Neural cell (in vitro differentiated cells): Measurements from ENCODE around the gene SHROOM2. TPM values are rescaled to one million over a fixed set of nuclear protein-coding genes. Genes with fewer than 3 reads are reported as not detected.

ENCODE experiments used
- H2AFZ ChIP-seq: fragments of 200-600, 300-800 bp; sonication (generic), shearing (Covaris generic); 2 replicates; pipeline ENCODE4 v1.6.0; 2014; ENCODE audit warnings: low read depth, mild to moderate bottlenecking, antibody characterized with exemption, low read length, moderate library complexity
- H3F3A ChIP-seq: fragments of 200-600 bp; shearing (Covaris generic); 2 replicates; pipeline ENCODE4 v1.6.1; 2016; ENCODE audit warnings: mild to moderate bottlenecking, moderate library complexity, mixed read lengths, antibody characterized with exemption, low read length; ENCODE audit not compliant: insufficient read depth, poor library complexity, severe bottlenecking
- H3K27ac ChIP-seq: fragments of 200-600, 300-800 bp; sonication (generic), shearing (Covaris generic); 2 replicates; pipeline ENCODE4 v1.5.1; 2014; ENCODE audit warnings: mild to moderate bottlenecking, low read length, moderate library complexity
- H3K27me3 ChIP-seq: fragments of 300-800, 200-600 bp; sonication (generic), shearing (Covaris generic); 2 replicates; pipeline ENCODE4 v1.6.0; 2014; ENCODE audit warnings: mild to moderate bottlenecking, low read depth, low read length, moderate library complexity; ENCODE audit not compliant: insufficient read depth
- H3K36me3 ChIP-seq: fragments of 300-800, 200-600 bp; sonication (generic), shearing (Covaris generic); 2 replicates; pipeline ENCODE4 v1.5.1; 2014; ENCODE audit warnings: mild to moderate bottlenecking, antibody characterized with exemption, low read length, moderate library complexity; ENCODE audit not compliant: insufficient read depth
- H3K4me2 ChIP-seq: fragments of 300-800, 200-600 bp; sonication (generic), shearing (Covaris generic); 2 replicates; pipeline ENCODE4 v1.6.0; 2014; ENCODE audit warnings: mild to moderate bottlenecking, low read length
- H3K4me3 ChIP-seq: fragments of 300-800, 200-600 bp; sonication (generic), shearing (Covaris generic); 2 replicates; pipeline ENCODE4 v1.5.1; 2014; ENCODE audit warnings: mild to moderate bottlenecking, low read length, moderate library complexity
- H3K79me2 ChIP-seq: fragments of 200-600 bp; shearing (Covaris generic); replicated peaks from 2 replicates; pipeline ENCODE4 v1.6.0; 2014; ENCODE audit warnings: mild to moderate bottlenecking, low read length, moderate library complexity; ENCODE audit not compliant: insufficient read depth
- H3K9ac ChIP-seq: fragments of 300-800, 200-600 bp; sonication (generic), shearing (Covaris generic); 2 replicates; pipeline ENCODE4 v1.6.1; 2016; ENCODE audit warnings: mild to moderate bottlenecking, low read length, mixed read lengths
- H3K9me2 ChIP-seq: fragments of 200-600 bp; shearing (Covaris generic); 2 replicates; pipeline ENCODE4 v1.6.1; 2016; ENCODE audit warnings: mild to moderate bottlenecking, low read length, mixed read lengths; ENCODE audit not compliant: insufficient read depth
- H3K9me3 ChIP-seq: fragments of 200-600, 300-800 bp; sonication (generic), shearing (Covaris generic); 2 replicates; pipeline ENCODE4 v1.6.1; 2016; ENCODE audit warnings: mild to moderate bottlenecking, mixed run types, low read length, moderate library complexity, mixed read lengths
- H4K20me1 ChIP-seq: fragments of 200-600 bp; shearing (Covaris generic); 2 replicates; pipeline ENCODE4 v1.6.1; 2016; ENCODE audit warnings: mild to moderate bottlenecking, mixed run types; ENCODE audit not compliant: insufficient read depth
- CTCF ChIP-seq: fragments of 450-650 bp; IDR thresholded peaks from 2 replicates; pipeline ENCODE4 v1.5.1; 2014; ENCODE audit warnings: antibody characterized with exemption, mild to moderate bottlenecking, moderate library complexity; ENCODE audit not compliant: poor library complexity, severe bottlenecking
- EP300 ChIP-seq: fragments of 450-650 bp; conservative IDR thresholded peaks from 2 replicates; pipeline ENCODE4 v1.6.1; 2014; ENCODE audit warnings: antibody characterized with exemption, mild to moderate bottlenecking, moderate library complexity; ENCODE audit not compliant: poor library complexity, severe bottlenecking
- EZH2 ChIP-seq: fragments of 200-600, 300-800 bp; shearing (Covaris generic), sonication (generic); IDR thresholded peaks from 2 replicates; pipeline ENCODE4 v1.6.1; 2014; ENCODE audit warnings: antibody characterized with exemption, low read length, borderline replicate concordance, mild to moderate bottlenecking; ENCODE audit not compliant: insufficient read depth, poor library complexity, severe bottlenecking
- MXI1 ChIP-seq: fragments of 450-650 bp; conservative IDR thresholded peaks from 2 replicates; pipeline ENCODE4 v1.6.1; 2014; ENCODE audit warnings: antibody characterized with exemption, mild to moderate bottlenecking; ENCODE audit not compliant: poor library complexity, severe bottlenecking
- POLR2AphosphoS5 ChIP-seq: IDR thresholded peaks from 2 replicates; pipeline ENCODE4 v1.6.1; 2012
- RAD21 ChIP-seq: fragments of 450-650 bp; conservative IDR thresholded peaks from 2 replicates; pipeline ENCODE4 v1.6.1; 2014; ENCODE audit warnings: antibody characterized with exemption, mild to moderate bottlenecking, moderate library complexity
- SMC3 ChIP-seq: fragments of 450-650 bp; conservative IDR thresholded peaks from 2 replicates; pipeline ENCODE4 v1.6.1; 2014; ENCODE audit warnings: antibody characterized with exemption, mild to moderate bottlenecking, moderate library complexity; ENCODE audit not compliant: poor library complexity
- TAF1 ChIP-seq: IDR thresholded peaks from 2 replicates; pipeline ENCODE4 v1.6.1; 2012; ENCODE audit warnings: low read depth
- polyA plus RNA-seq: library from polyadenylated mRNA; depleted of rRNA; stranded (reverse); fragments of >200 nt; gene quantifications from 2 replicates; pipeline ENCODE4 v1.2.3, GENCODE V29; 2014
- TF ChIP-seq, protein P1 (sequence below): IDR thresholded peaks from 2 replicates; pipeline ENCODE4 v1.6.1; 2012; ENCODE audit warnings: borderline replicate concordance

SHROOM2 gene
- polyA plus RNA-seq, 1 donor from 2014 or later, result 9.2 TPM

GRCh38 chrX:9867753-9868152 is 81.5 kb downstream of the SHROOM2 start:
- Histone ChIP-seq H3K9me2 (no peaks in the 10 kb centered on the region), H3K27me3 (no peaks in the 10 kb centered on the region), H3K9ac (no peak overlapping the region), H3K27ac (no peak overlapping the region), H3K36me3 (no peaks in the 10 kb centered on the region), H3K9me3 (no peaks in the 10 kb centered on the region), H3K79me2 (no peaks in the 10 kb centered on the region), H3K4me2 (no peak overlapping the region), H3F3A (no peaks in the 10 kb centered on the region), H3K4me3 (no peak overlapping the region), H2AFZ (no peak overlapping the region), H4K20me1 (no peaks in the 10 kb centered on the region)
- TF ChIP-seq EZH2, result no peak
- no peak for TF ChIP-seq TAF1
- no peak for TF ChIP-seq MXI1
- no peak for TF ChIP-seq CTCF
- TF ChIP-seq, protein P1, sequence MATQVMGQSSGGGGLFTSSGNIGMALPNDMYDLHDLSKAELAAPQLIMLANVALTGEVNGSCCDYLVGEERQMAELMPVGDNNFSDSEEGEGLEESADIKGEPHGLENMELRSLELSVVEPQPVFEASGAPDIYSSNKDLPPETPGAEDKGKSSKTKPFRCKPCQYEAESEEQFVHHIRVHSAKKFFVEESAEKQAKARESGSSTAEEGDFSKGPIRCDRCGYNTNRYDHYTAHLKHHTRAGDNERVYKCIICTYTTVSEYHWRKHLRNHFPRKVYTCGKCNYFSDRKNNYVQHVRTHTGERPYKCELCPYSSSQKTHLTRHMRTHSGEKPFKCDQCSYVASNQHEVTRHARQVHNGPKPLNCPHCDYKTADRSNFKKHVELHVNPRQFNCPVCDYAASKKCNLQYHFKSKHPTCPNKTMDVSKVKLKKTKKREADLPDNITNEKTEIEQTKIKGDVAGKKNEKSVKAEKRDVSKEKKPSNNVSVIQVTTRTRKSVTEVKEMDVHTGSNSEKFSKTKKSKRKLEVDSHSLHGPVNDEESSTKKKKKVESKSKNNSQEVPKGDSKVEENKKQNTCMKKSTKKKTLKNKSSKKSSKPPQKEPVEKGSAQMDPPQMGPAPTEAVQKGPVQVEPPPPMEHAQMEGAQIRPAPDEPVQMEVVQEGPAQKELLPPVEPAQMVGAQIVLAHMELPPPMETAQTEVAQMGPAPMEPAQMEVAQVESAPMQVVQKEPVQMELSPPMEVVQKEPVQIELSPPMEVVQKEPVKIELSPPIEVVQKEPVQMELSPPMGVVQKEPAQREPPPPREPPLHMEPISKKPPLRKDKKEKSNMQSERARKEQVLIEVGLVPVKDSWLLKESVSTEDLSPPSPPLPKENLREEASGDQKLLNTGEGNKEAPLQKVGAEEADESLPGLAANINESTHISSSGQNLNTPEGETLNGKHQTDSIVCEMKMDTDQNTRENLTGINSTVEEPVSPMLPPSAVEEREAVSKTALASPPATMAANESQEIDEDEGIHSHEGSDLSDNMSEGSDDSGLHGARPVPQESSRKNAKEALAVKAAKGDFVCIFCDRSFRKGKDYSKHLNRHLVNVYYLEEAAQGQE, result no peak
- no peak for TF ChIP-seq POLR2AphosphoS5
- no peak for TF ChIP-seq EP300
- no peak for TF ChIP-seq SMC3
- no peak for TF ChIP-seq RAD21

DNA sequence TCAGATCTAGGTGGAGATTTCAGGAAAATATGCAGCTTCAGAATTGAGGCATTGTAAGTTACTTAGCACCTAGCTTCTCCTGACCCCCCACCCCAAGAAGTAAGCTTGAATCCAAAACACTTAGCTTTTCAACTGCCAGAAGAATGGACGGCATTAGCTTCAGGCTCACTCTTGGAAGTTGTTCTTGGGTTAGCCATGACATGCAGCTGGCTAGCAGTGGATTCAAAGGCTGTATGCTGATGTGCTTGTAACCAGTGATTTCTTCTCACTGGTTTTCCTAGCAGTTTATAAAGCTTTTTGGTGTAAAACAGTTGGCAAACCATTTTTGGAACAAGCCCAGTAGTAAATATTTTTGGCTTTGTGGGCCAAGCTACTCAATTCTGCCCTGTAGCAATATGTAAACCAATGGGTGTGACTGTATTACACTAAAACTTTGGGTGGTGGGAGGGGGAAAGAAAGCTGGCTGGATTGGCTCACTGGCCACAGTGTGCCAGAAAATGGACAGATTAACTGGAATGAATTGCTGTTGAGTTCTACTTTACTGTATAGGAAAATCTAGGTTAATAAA is 85.6 kb downstream of the SHROOM2 start:
- no peaks in the 10 kb centered on the region for H3K79me2 ChIP-seq
- TF ChIP-seq TAF1 (no peak), SMC3 (no peak), RAD21 (no peak), EP300 (no peak), MXI1 (no peak), EZH2 (no peak), CTCF (no peak), POLR2AphosphoS5 (no peak)
- TF ChIP-seq, protein P1, result no peak
- no peaks in the 10 kb centered on the region for H3K9me3 ChIP-seq
- no peak overlapping the region for H3K4me3 ChIP-seq
- no peak overlapping the region for H3K9ac ChIP-seq
- no peaks in the 10 kb centered on the region for H3K9me2 ChIP-seq
- H4K20me1 ChIP-seq, result no peaks in the 10 kb centered on the region
- no peak overlapping the region for H3K27ac ChIP-seq
- H3K36me3 ChIP-seq, result no peaks in the 10 kb centered on the region
- H3K27me3 ChIP-seq, result no peaks in the 10 kb centered on the region
- no peaks in the 10 kb centered on the region for H3F3A ChIP-seq
- no peak overlapping the region for H3K4me2 ChIP-seq
- H2AFZ ChIP-seq, result no peak overlapping the region
